Measurements from ENCODE around the gene MSI2. TPM values are rescaled to one million over a fixed set of nuclear protein-coding genes. Genes with fewer than 3 reads are reported as not detected.

Gene MSI2
- polyA plus RNA-seq, 1 of the 3 experiments (the other 2 are of a cell fraction) = 24.1 TPM

GRCh38 chr17:57261084-57261461 lies 4.8 kb downstream of the MSI2 start:
- Histone ChIP-seq H3K27ac (ENCODE audit: low read depth in 2 of 2, low read length in 1 of 2) (no peak overlapping the region), H3K4me1 (ENCODE audit: control insufficient read depth in 1 of 2, insufficient read depth in 2 of 2, low read depth in 1 of 2, low read length in 1 of 2) (peaks cover 10 to 48% of the 10 kb centered on the region in 2 experiments; a peak in 3 of 4 replicates), H3K27me3 (ENCODE audit: insufficient read depth) (no peaks in the 10 kb centered on the region), H3K9me2 (no peaks in the 10 kb centered on the region), H3K9ac (no peak overlapping the region), H3K4me3 (ENCODE audit: low read depth in 2 of 2, low read length in 1 of 2) (no peak overlapping the region), H3K4me2 (no peak overlapping the region), H3F3A (replicated peaks; ENCODE audit: insufficient read depth) (no peaks in the 10 kb centered on the region), H3K36me3 (replicated peaks in 1 of 2; ENCODE audit: control insufficient read depth in 1 of 2, insufficient read depth in 2 of 2, low read length in 1 of 2) (peaks cover 43 to 70% of the 10 kb centered on the region in 2 experiments), H3K9me3 (no peaks in the 10 kb centered on the region), H4K20me1 (ENCODE audit: insufficient read depth) (no peaks in the 10 kb centered on the region), H2AFZ (ENCODE audit: low read depth) (no peak overlapping the region), H3K79me2 (ENCODE audit: insufficient read depth) (peaks cover 35% of the 10 kb centered on the region)
- TF ChIP-seq FOXM1 (IDR thresholded peaks at IDR 0.05; ENCODE audit: low read depth) = no peak
- 69% methylated on average over 4 of the region's 4 CpGs for WGBS (ENCODE audit: low lambda C conversion rate)
- DNase-seq = no peak
- CTCF ChIA-PET = interaction anchor here (0.8 to 1.6 kb wide), 9 partner anchors 13 to 573 kb away, joined by 3 to 9 read pairs (median 4); no protein-coding TSS in a partner anchor
- POLR2A ChIA-PET = interaction anchor here (2.6 kb wide), 1 partner anchor 9 kb away, joined by 13 read pairs; no protein-coding TSS in a partner anchor

- Histone ChIP-seq H3K36me3 (replicated peaks in 1 of 2; ENCODE audit: control insufficient read depth in 1 of 2, insufficient read depth in 2 of 2, low read length in 1 of 2) (peaks cover 48 to 82% of the 10 kb centered on the region in 2 experiments), H3K27ac (ENCODE audit: low read depth in 2 of 2, low read length in 1 of 2) (no peak overlapping the region; a peak in 1 of 4 replicates), H3K9ac (no peak overlapping the region), H3K9me3 (no peaks in the 10 kb centered on the region), H2AFZ (ENCODE audit: low read depth) (no peak overlapping the region), H3K4me2 (no peak overlapping the region), H3F3A (replicated peaks; ENCODE audit: insufficient read depth) (no peaks in the 10 kb centered on the region), H4K20me1 (ENCODE audit: insufficient read depth) (no peaks in the 10 kb centered on the region), H3K79me2 (ENCODE audit: insufficient read depth) (peaks cover 31% of the 10 kb centered on the region), H3K4me1 (ENCODE audit: control insufficient read depth in 1 of 2, insufficient read depth in 2 of 2, low read depth in 1 of 2, low read length in 1 of 2) (peaks cover 10 to 57% of the 10 kb centered on the region in 2 experiments; a peak in 3 of 4 replicates), H3K4me3 (ENCODE audit: low read depth in 2 of 2, low read length in 1 of 2) (no peak overlapping the region; a peak in 1 of 4 replicates), H3K9me2 (no peaks in the 10 kb centered on the region), H3K27me3 (ENCODE audit: insufficient read depth) (no peaks in the 10 kb centered on the region)
- no peak for TF ChIP-seq USF1 (IDR thresholded peaks at IDR 0.05; ENCODE audit: borderline replicate concordance, low read depth)
- TF ChIP-seq MXI1 (IDR thresholded peaks at IDR 0.05; ENCODE audit: low read depth, low read length) = no peak
- TF ChIP-seq NRF1 (IDR thresholded peaks at IDR 0.05; ENCODE audit: low read depth, low read length) = no peak
- WGBS (ENCODE audit: low lambda C conversion rate) = 96% methylated on average over 1 of the region's 1 CpG
- ChIA-PET CTCF (interaction anchor here (0.6 to 1.8 kb wide), 4 partner anchors 8 to 1243 kb away, joined by 3 to 7 read pairs (median 4); no protein-coding TSS in a partner anchor), POLR2A (no interaction called here)
- DNase-seq = no peak
Measured at GRCh38 chr17:57262557-57262956, 6.2 kb downstream of the MSI2 start.

- peaks cover 5 to 58% of the 10 kb centered on the region in 2 experiments; a peak in 3 of 4 replicates for H3K4me1 ChIP-seq (ENCODE audit: control insufficient read depth in 1 of 2, insufficient read depth in 2 of 2, low read depth in 1 of 2, low read length in 1 of 2)
- H2AFZ ChIP-seq (ENCODE audit: low read depth) = no peak overlapping the region
- H3F3A ChIP-seq (replicated peaks; ENCODE audit: insufficient read depth) = no peaks in the 10 kb centered on the region
- H3K9me3 ChIP-seq = no peaks in the 10 kb centered on the region
- no peak overlapping the region for H3K4me3 ChIP-seq (ENCODE audit: low read depth in 2 of 2, low read length in 1 of 2)
- H3K9me2 ChIP-seq = no peaks in the 10 kb centered on the region
- CTCF ChIA-PET = interaction anchor here (0.7 to 1.8 kb wide), 3 partner anchors 22 to 569 kb away, joined by 3 to 7 read pairs (median 4); no protein-coding TSS in a partner anchor
- H3K79me2 ChIP-seq (ENCODE audit: insufficient read depth) = peaks cover 16% of the 10 kb centered on the region
- 95% methylated on average over 5 of the region's 5 CpGs for WGBS (ENCODE audit: low lambda C conversion rate)
- no peaks in the 10 kb centered on the region for H3K27me3 ChIP-seq (ENCODE audit: insufficient read depth)
- POLR2A ChIA-PET = no interaction called here
- no peak overlapping the region; a peak in 1 of 4 replicates for H3K27ac ChIP-seq (ENCODE audit: low read depth in 2 of 2, low read length in 1 of 2)
- H3K4me2 ChIP-seq = no peak overlapping the region
- H4K20me1 ChIP-seq (ENCODE audit: insufficient read depth) = no peaks in the 10 kb centered on the region
- no peak overlapping the region for H3K9ac ChIP-seq
- peaks cover 52 to 87% of the 10 kb centered on the region in 2 experiments for H3K36me3 ChIP-seq (replicated peaks in 1 of 2; ENCODE audit: control insufficient read depth in 1 of 2, insufficient read depth in 2 of 2, low read length in 1 of 2)
- TF ChIP-seq USF1 (IDR thresholded peaks at IDR 0.05; ENCODE audit: borderline replicate concordance, low read depth) (no peak), GABPA (IDR thresholded peaks at IDR 0.05; ENCODE audit: low read depth) (no peak), ZBTB33 (IDR thresholded peaks at IDR 0.05; ENCODE audit: borderline replicate concordance, low read depth) (no peak), YY1 (IDR thresholded peaks at IDR 0.05; ENCODE audit: low read depth) (no peak), EP300 (IDR thresholded peaks at IDR 0.05; ENCODE audit: borderline replicate concordance in 1 of 2, low read depth in 1 of 2, low read length in 1 of 2) (no peak), RFX5 (IDR thresholded peaks at IDR 0.05; ENCODE audit: low read length) (no peak)
- no peak for DNase-seq
Measured at GRCh38 chr17:57264250-57264649, 7.9 kb downstream of the MSI2 start.
